CD14-positive monocyte (primary cell): Measurements from ENCODE around the gene S100A16. TPM values are rescaled to one million over a fixed set of nuclear protein-coding genes. Genes with fewer than 3 reads are reported as not detected.
A peak's percentile ranks its signal among the peaks of the same experiment; 100 is the strongest.
"Not testable (repeated sequence)": the region's sequence is repeated elsewhere in the genome, so short reads cannot be mapped to it uniquely, and the experiment has no call there.

Source experiments
- DNase-seq, 3 donors: peaks; one replicate each; pipeline ENCODE4 v3.0.0-alpha.2; 2011 to 2022
- H2AFZ ChIP-seq: 2 replicates; pipeline ENCODE4 v1.6.0; 2012; ENCODE audit warnings: mild to moderate bottlenecking, low read depth, low read length, inconsistent platforms; ENCODE audit not compliant: insufficient read depth, poor library complexity, severe bottlenecking
- H3K27ac ChIP-seq, 2 donors: 1 replicate in 1 of 2; 2 replicates in 1 of 2; pipeline ENCODE4 v1.5.1; 2012 to 2013; ENCODE audit warnings: low read length in 2 of 2, control low read depth in 1 of 2, inconsistent platforms in 1 of 2, low read depth in 1 of 2, mild to moderate bottlenecking in 1 of 2
- H3K27me3 ChIP-seq, 2 donors: one replicate each; pipeline versions ENCODE4 v1.6.0 to v1.6.1; 2011 to 2013; ENCODE audit warnings: low read length in 2 of 2; ENCODE audit not compliant: control insufficient read depth in 2 of 2, insufficient read depth in 2 of 2
- H3K36me3 ChIP-seq, 2 donors: replicated peaks in 1 of 2; 1 replicate in 1 of 2; 2 replicates in 1 of 2; pipeline versions ENCODE4 v1.5.1 to v1.6.1; 2012 to 2013; ENCODE audit warnings: low read length in 2 of 2, control low read depth in 1 of 2, inconsistent platforms in 1 of 2, mild to moderate bottlenecking in 1 of 2; ENCODE audit not compliant: insufficient read depth in 2 of 2, control insufficient read depth in 1 of 2
- H3K4me1 ChIP-seq, 2 donors: 1 replicate in 1 of 2; 2 replicates in 1 of 2; pipeline versions ENCODE4 v1.5.1 to v1.6.1; 2012 to 2013; ENCODE audit warnings: low read length in 2 of 2, control low read depth in 1 of 2, inconsistent platforms in 1 of 2, mild to moderate bottlenecking in 1 of 2, moderate library complexity in 1 of 2; ENCODE audit not compliant: insufficient read depth in 2 of 2, control insufficient read depth in 1 of 2
- H3K4me2 ChIP-seq: replicated peaks from 2 replicates; pipeline ENCODE3; 2012; ENCODE audit warnings: low read length, moderate library complexity, mild to moderate bottlenecking; ENCODE audit not compliant: poor library complexity, severe bottlenecking; ENCODE audit errors: extremely low read depth
- H3K4me3 ChIP-seq, 3 experiments: fragments of 200-600 bp in 1 of 3; sonication (generic) in 1 of 3; replicated peaks in 1 of 3; 1 replicate in 2 of 3; 2 replicates in 1 of 3; pipeline ENCODE4 v1.5.1; 2011 to 2013; ENCODE audit warnings: low read length in 3 of 3, mild to moderate bottlenecking in 3 of 3, control low read depth in 2 of 3, low read depth in 2 of 3, inconsistent platforms in 1 of 3, moderate library complexity in 1 of 3
- H3K79me2 ChIP-seq: 2 replicates; pipeline ENCODE4 v1.6.0; 2012; ENCODE audit warnings: mild to moderate bottlenecking, control low read depth, inconsistent platforms, low read length, moderate library complexity; ENCODE audit not compliant: insufficient read depth
- H3K9ac ChIP-seq: 2 replicates; pipeline ENCODE4 v1.6.0; 2017; ENCODE audit warnings: low read length, mild to moderate bottlenecking; ENCODE audit not compliant: insufficient read depth, poor library complexity, severe bottlenecking
- H3K9me3 ChIP-seq, 2 donors: replicated peaks in 1 of 2; 1 replicate in 1 of 2; 2 replicates in 1 of 2; pipeline versions ENCODE4 v1.5.1 to v1.6.1; 2012 to 2013; ENCODE audit warnings: low read length in 2 of 2, control low read depth in 1 of 2; ENCODE audit not compliant: control insufficient read depth in 1 of 2, insufficient read depth in 1 of 2
- H4K20me1 ChIP-seq: 2 replicates; pipeline ENCODE4 v1.6.0; 2012; ENCODE audit warnings: mild to moderate bottlenecking, low read length, control low read depth, moderate library complexity; ENCODE audit not compliant: insufficient read depth
- H3K27ac Mint-ChIP-seq, 7 donors: one replicate each; pipeline ENCODE4 v1.8.0; 2020; ENCODE audit warnings: mild to moderate bottlenecking in 7 of 7, mixed read lengths in 7 of 7, moderate library complexity in 6 of 7, inconsistent platforms in 2 of 7
- H3K27me3 Mint-ChIP-seq, 3 donors: one replicate each; pipeline ENCODE4 v1.8.0; 2021 to 2022; ENCODE audit warnings: low read depth in 3 of 3, mild to moderate bottlenecking in 3 of 3, mixed read lengths in 3 of 3, moderate library complexity in 3 of 3, inconsistent platforms in 1 of 3
- H3K36me3 Mint-ChIP-seq, 2 donors: one replicate each; pipeline ENCODE4 v1.8.0; 2020; ENCODE audit warnings: mixed read lengths in 2 of 2, inconsistent platforms in 1 of 2, mild to moderate bottlenecking in 1 of 2
- H3K4me1 Mint-ChIP-seq: one replicate; pipeline ENCODE4 v1.8.0; 2020; ENCODE audit warnings: mild to moderate bottlenecking, mixed read lengths
- H3K4me3 Mint-ChIP-seq, 2 donors: one replicate each; pipeline ENCODE4 v1.8.0; 2020; ENCODE audit warnings: mild to moderate bottlenecking in 2 of 2, mixed read lengths in 2 of 2, moderate library complexity in 1 of 2
- H3K9me3 Mint-ChIP-seq, 7 donors: one replicate each; pipeline ENCODE4 v1.8.0; 2020 to 2022; ENCODE audit warnings: mixed read lengths in 7 of 7, mild to moderate bottlenecking in 6 of 7, moderate library complexity in 6 of 7, inconsistent platforms in 2 of 7
- CTCF ChIP-seq: fragments of 200-600 bp; IDR thresholded peaks from one replicate; pipeline ENCODE4 v1.8.0; 2022; ENCODE audit warnings: antibody characterized with exemption, mild to moderate bottlenecking
- WGBS: methylation state at CpG from one replicate; pipeline ENCODE4 v1.1.5; 2013; ENCODE audit warnings: missing lambda C conversion rate; ENCODE audit not compliant: insufficient coverage; 5-methylcytosine and 5-hydroxymethylcytosine counted together
- intact Hi-C, 2 donors: fragments of 100-400 bp; cut with micrococcal nuclease; formaldehyde crosslinking; loops; one replicate each; pipeline versions ENCODE4 v1.15.0 to v1.15.1; 2023
- polyA plus RNA-seq, 3 donors: library from polyadenylated mRNA; depleted of rRNA in 1 of 3; unstranded in 2 of 3; stranded (reverse) in 1 of 3; fragments of 300-500 nt in 2 of 3; fragments of >200 nt in 1 of 3; fragmentation: Illumina TruSeq in 2 of 3; gene quantifications; 1 replicate in 2 of 3; 2 replicates in 1 of 3; pipeline ENCODE4 v1.2.3, GENCODE V29; 2012 to 2021

The S100A16 gene
- polyA plus RNA-seq, 3 donors: not detected

DNA sequence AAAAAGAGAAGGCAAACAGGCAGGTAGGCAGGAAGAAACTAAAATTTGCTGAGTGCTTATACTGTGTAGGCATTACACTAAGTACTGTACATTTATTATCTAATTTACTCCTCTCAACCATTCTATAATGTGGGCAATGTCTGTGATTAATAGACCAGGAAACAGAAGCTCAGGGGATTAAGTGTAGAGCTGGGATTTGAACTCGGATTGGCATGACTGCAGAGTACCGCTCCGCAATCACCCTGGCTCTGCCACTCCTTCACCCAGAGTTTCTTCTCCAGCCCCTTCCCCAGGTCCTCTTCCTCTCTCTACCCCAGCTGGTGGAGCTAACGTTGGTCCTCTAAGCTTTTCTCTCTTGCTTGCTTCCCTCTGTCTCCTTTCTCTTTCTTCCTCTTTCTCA lies 35.8 kb downstream of the S100A16 start:
- Histone ChIP-seq H3K4me1 (peaks cover 25 to 29% of the 10 kb centered on the region in 2 donors), H3K79me2 (no peaks in the 10 kb centered on the region), H4K20me1 (no peaks in the 10 kb centered on the region), H3K27ac (no peak overlapping the region), H2AFZ (no peak overlapping the region), H3K27me3 (no peaks in the 10 kb centered on the region), H3K4me2 (no peak overlapping the region), H3K9ac (no peak overlapping the region), H3K36me3 (no peaks in the 10 kb centered on the region), H3K4me3 (no peak overlapping the region), H3K9me3 (no peaks in the 10 kb centered on the region)
- WGBS: 0% methylated on average over 1 of the region's 4 CpGs
- Mint-ChIP-seq H3K36me3 (no peaks in the 10 kb centered on the region), H3K9me3 (peaks cover 0 to 3% (median 0%) of the 10 kb centered on the region in 7 donors), H3K27me3 (peaks cover 1 to 7% (median 2%) of the 10 kb centered on the region in 3 donors), H3K4me3 (peak overlapping the region in 1 of 2 donors; percentile 40), H3K4me1 (peaks cover 30% of the 10 kb centered on the region), H3K27ac (peak overlapping the region in 3 of 7 donors; percentile 12 to 49 (median 21))
- intact Hi-C loops: loop anchor here (10.0 kb wide), 2 partner anchors 48 to 212 kb away; partner anchors contain the start of genes S100A1 (in 1 of the 2) and S100A13 (in 1 of the 2)
- TF ChIP-seq CTCF: no peak
- DNase-seq: peak in 1 of 3 donors; percentile 24

- H3K4me3 ChIP-seq, H3K4me2 ChIP-seq, H3K36me3 Mint-ChIP-seq, H2AFZ ChIP-seq, DNase-seq, H3K36me3 ChIP-seq, H3K9me3 Mint-ChIP-seq, H4K20me1 ChIP-seq, H3K9me3 ChIP-seq, H3K27ac Mint-ChIP-seq, H3K4me3 Mint-ChIP-seq, H3K79me2 ChIP-seq, H3K27me3 ChIP-seq, H3K9ac ChIP-seq, H3K27ac ChIP-seq: not testable (repeated sequence)
- peaks cover 31 to 35% of the 10 kb centered on the region in 2 donors for H3K4me1 ChIP-seq
- H3K4me1 Mint-ChIP-seq: peaks cover 37% of the 10 kb centered on the region
- WGBS: no CpG with 5 or more reads among the region's 10 CpGs
- H3K27me3 Mint-ChIP-seq: peaks cover 2 to 11% (median 3%) of the 10 kb centered on the region in 3 donors
- intact Hi-C loops: loop anchor here (10.0 kb wide), 2 partner anchors 49 to 211 kb away; partner anchors contain the start of genes S100A1 (in 1 of the 2) and S100A13 (in 1 of the 2)
Observed at GRCh38 chr1:153575497-153575896, 37.4 kb downstream of the S100A16 start.

GRCh38 chr1:153575081-153575491 lies 37.9 kb downstream of the S100A16 start:
- not testable (repeated sequence) for H3K36me3 Mint-ChIP-seq, H3K9me3 Mint-ChIP-seq, H3K4me3 ChIP-seq, H3K4me3 Mint-ChIP-seq, H3K79me2 ChIP-seq, DNase-seq, H3K4me2 ChIP-seq, H3K36me3 ChIP-seq, H3K27ac ChIP-seq, H3K27me3 ChIP-seq, H3K9me3 ChIP-seq, H2AFZ ChIP-seq, H3K9ac ChIP-seq, H4K20me1 ChIP-seq, H3K27ac Mint-ChIP-seq
- intact Hi-C loops: loop anchor here (10.0 kb wide), 2 partner anchors 50 to 210 kb away; partner anchors contain the start of genes S100A1 (in 1 of the 2) and S100A13 (in 1 of the 2)
- WGBS: 92% methylated on average over 16 of the region's 35 CpGs
- peaks cover 2 to 13% (median 3%) of the 10 kb centered on the region in 3 donors for H3K27me3 Mint-ChIP-seq
- H3K4me1 ChIP-seq: peaks cover 31 to 35% of the 10 kb centered on the region in 2 donors
- H3K4me1 Mint-ChIP-seq: peaks cover 37% of the 10 kb centered on the region
